Left kidney (tissue), 1 donor: ENCODE results near the gene YIF1B. TPM values are rescaled to one million over a fixed set of nuclear protein-coding genes. Genes with fewer than 3 reads are reported as not detected.

Experiments
- polyA plus RNA-seq: library from polyadenylated mRNA; unstranded; fragments of 120-200 nt; gene quantifications from one replicate; pipeline ENCODE4 v1.2.1, GENCODE V29; 2013; ENCODE audit not compliant: insufficient read length

The YIF1B gene
- polyA plus RNA-seq, 1 donor = 26.1 TPM

Other genes with a start within 250 kb of the YIF1B start
- gene DPF1, start 91.7 kb downstream of the YIF1B start, polyA plus RNA-seq = 2.0 TPM
- 4.6 TPM for gene PPP1R14A, start 59.6 kb downstream of the YIF1B start, polyA plus RNA-seq
- gene SPINT2, start 51.4 kb downstream of the YIF1B start, polyA plus RNA-seq = 274 TPM
- 5.5 TPM for gene C19orf33, start 11.7 kb downstream of the YIF1B start, polyA plus RNA-seq
- 3.7 TPM for gene KCNK6, start 3.9 kb upstream of the YIF1B start, polyA plus RNA-seq
- 9.8 TPM for gene CATSPERG, start 19.9 kb upstream of the YIF1B start, polyA plus RNA-seq
- gene PSMD8, start 58.6 kb upstream of the YIF1B start, polyA plus RNA-seq = 140 TPM
- gene GGN, start 72.1 kb upstream of the YIF1B start, polyA plus RNA-seq = 0.48 TPM
- gene SPRED3, start 72.8 kb upstream of the YIF1B start, polyA plus RNA-seq = 1.4 TPM
- gene FAM98C, start 87.1 kb upstream of the YIF1B start, polyA plus RNA-seq = 13.0 TPM
- gene RASGRP4, start 110.3 kb upstream of the YIF1B start, polyA plus RNA-seq = 0.67 TPM
- gene RYR1, start 117.7 kb upstream of the YIF1B start, polyA plus RNA-seq = 9.6 TPM